Colonic mucosa (tissue), 4 donors: Measurements from ENCODE around the gene CP. TPM values are rescaled to one million over a fixed set of nuclear protein-coding genes. Genes with fewer than 3 reads are reported as not detected.

ENCODE experiments used
- DNase-seq: peaks from one replicate; pipeline ENCODE4 v3.0.0-alpha.2; 2020
- H3K27ac ChIP-seq: fragments of 200-600 bp; one replicate; pipeline ENCODE4 v1.8.0; 2021
- H3K27me3 ChIP-seq: fragments of 200-600 bp; one replicate; pipeline ENCODE4 v1.8.0; 2021
- H3K36me3 ChIP-seq: fragments of 200-600 bp; one replicate; pipeline ENCODE4 v1.8.0; 2021
- H3K4me1 ChIP-seq: fragments of 200-600 bp; one replicate; pipeline ENCODE4 v1.8.0; 2021; ENCODE audit warnings: mild to moderate bottlenecking
- H3K4me3 ChIP-seq: fragments of 200-600 bp; one replicate; pipeline ENCODE4 v1.8.0; 2021
- H3K9ac ChIP-seq, 2 donors: one replicate each; pipeline ENCODE4 v1.7.0; 2013; ENCODE audit warnings: control low read depth in 2 of 2, low read depth in 2 of 2, low read length in 2 of 2
- H3K9me3 ChIP-seq: fragments of 200-600 bp; one replicate; pipeline ENCODE4 v1.8.0; 2021
- CTCF ChIP-seq: fragments of 200-600 bp; IDR thresholded peaks from one replicate; pipeline ENCODE4 v1.8.0; 2022; ENCODE audit warnings: antibody characterized with exemption, mild to moderate bottlenecking
- intact Hi-C: fragments of 100-400 bp; cut with DNase I; formaldehyde crosslinking; loops from one replicate; pipeline ENCODE4 v1.14.1; 2022
- total RNA-seq, 2 donors: library from RNA; stranded (reverse); fragmentation: NEBNext Ultra II Directional in 1 of 2; extraction: Animal tissue kit (Norgen Biotek cat#: 25700) in 1 of 2; gene quantifications; one replicate each; pipeline ENCODE4 v1.2.1, GENCODE V29; 2021
- donor health status: healthy.
- donor health status: DM: no; HTN: no; CAD: no.
- donor health status: DM: no; HTN: no; CAD: no.

CP gene
- total RNA-seq, 2 donors from 2014 or later = 5.6 to 7.1 TPM

- no peak for TF ChIP-seq CTCF
- H3K4me1 ChIP-seq = no peaks in the 10 kb centered on the region
- no peak for DNase-seq
- no peaks in the 10 kb centered on the region for H3K27me3 ChIP-seq
- H3K9me3 ChIP-seq = no peaks in the 10 kb centered on the region
- H3K27ac ChIP-seq = no peak overlapping the region
- H3K36me3 ChIP-seq = no peaks in the 10 kb centered on the region
- H3K4me3 ChIP-seq = no peak overlapping the region
- H3K9ac ChIP-seq = no peak overlapping the region
- intact Hi-C loops = no loop called here
These were observed 14.2 kb downstream of the CP start for GRCh38 chr3:149207475-149207874.

- Histone ChIP-seq H3K9me3 (no peaks in the 10 kb centered on the region), H3K27me3 (no peaks in the 10 kb centered on the region), H3K4me3 (no peak overlapping the region), H3K36me3 (no peaks in the 10 kb centered on the region), H3K4me1 (no peaks in the 10 kb centered on the region), H3K27ac (no peak overlapping the region), H3K9ac (no peak overlapping the region)
- no peak for DNase-seq
- no peak for TF ChIP-seq CTCF
- intact Hi-C loops = no loop called here
These were observed 17.1 kb downstream of the CP start for GRCh38 chr3:149204390-149204991.

- Histone ChIP-seq H3K36me3 (no peaks in the 10 kb centered on the region), H3K4me1 (no peaks in the 10 kb centered on the region), H3K9me3 (no peaks in the 10 kb centered on the region), H3K27ac (no peak overlapping the region), H3K9ac (no peak overlapping the region), H3K27me3 (no peaks in the 10 kb centered on the region), H3K4me3 (no peak overlapping the region)
- no peak for TF ChIP-seq CTCF
- intact Hi-C loops = no loop called here
- DNase-seq = no peak
These were observed 17.9 kb downstream of the CP start for GRCh38 chr3:149203758-149204157.

GRCh38 chr3:149199474-149199873, 22.2 kb downstream of the CP start:
- H3K4me3 ChIP-seq = no peak overlapping the region
- no peaks in the 10 kb centered on the region for H3K9me3 ChIP-seq
- TF ChIP-seq CTCF = no peak
- intact Hi-C loops = no loop called here
- H3K27me3 ChIP-seq = no peaks in the 10 kb centered on the region
- no peaks in the 10 kb centered on the region for H3K4me1 ChIP-seq
- no peak for DNase-seq
- no peaks in the 10 kb centered on the region for H3K36me3 ChIP-seq
- no peak overlapping the region for H3K9ac ChIP-seq
- H3K27ac ChIP-seq = no peak overlapping the region

- TF ChIP-seq CTCF = no peak
- Histone ChIP-seq H3K36me3 (no peaks in the 10 kb centered on the region), H3K4me1 (no peaks in the 10 kb centered on the region), H3K27me3 (no peaks in the 10 kb centered on the region), H3K9me3 (no peaks in the 10 kb centered on the region), H3K9ac (no peak overlapping the region), H3K4me3 (no peak overlapping the region), H3K27ac (no peak overlapping the region)
- intact Hi-C loops = no loop called here
- no peak for DNase-seq
These were observed 23.0 kb downstream of the CP start for GRCh38 chr3:149198611-149199010.
